ENCODE measurements around the gene ASGR1. TPM values are rescaled to one million over a fixed set of nuclear protein-coding genes. Genes with fewer than 3 reads are reported as not detected.
A peak's percentile ranks its signal among the peaks of the same experiment; 100 is the strongest.

ASGR1 gene
- total and polyA plus RNA-seq, 8 donors, result 0.87 to 6.0 (median 1.9) TPM; not detected in 3

DNA sequence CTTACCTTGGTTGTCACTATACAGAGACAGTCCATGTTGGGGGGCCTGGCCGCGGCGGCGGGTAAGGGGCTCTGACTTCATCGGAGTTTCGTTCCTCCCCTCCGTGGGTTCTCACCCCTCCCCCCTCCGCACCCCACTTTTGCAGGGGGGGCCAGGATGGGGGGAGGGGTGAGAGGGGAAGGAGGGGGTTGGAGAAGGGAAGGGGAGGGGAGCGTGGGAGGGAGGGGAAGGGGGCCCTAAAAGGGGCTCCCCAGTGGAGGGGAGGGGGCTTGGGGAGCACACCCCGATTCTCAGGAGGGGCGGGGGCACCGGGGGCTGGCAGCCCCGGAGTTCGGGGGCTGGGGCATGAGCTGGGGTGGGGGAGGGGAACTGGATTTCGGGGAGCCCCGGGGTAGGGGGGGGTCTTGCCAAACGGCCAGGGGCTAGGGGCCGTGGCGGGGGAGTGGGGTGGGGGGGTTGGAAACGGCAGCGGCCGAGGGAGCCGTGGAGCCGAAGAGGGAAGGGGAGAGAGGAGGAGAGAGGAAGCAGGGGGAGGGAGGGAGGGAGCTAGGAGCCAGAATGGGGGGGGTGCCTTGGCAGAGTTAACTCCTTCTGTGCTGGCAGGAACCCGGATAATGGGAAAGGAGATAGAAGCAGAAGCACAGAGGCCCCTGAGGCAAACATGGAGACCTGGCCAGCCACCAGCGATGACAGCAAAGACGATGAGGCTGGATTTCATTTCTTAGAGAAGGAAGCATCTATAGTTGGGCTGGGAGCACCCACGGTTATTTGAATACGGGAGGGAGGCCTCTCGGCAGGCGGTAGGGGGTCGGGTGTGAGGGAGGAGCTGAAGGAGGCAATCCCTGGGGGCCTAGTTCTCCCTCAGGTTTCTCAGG, 38.2 kb upstream of the ASGR1 start:
- H3K9me3 ChIP-seq, result no peaks in the 10 kb centered on the region
- H3K27ac ChIP-seq, result peak overlapping the region; percentile 8 to 100 (median 96)
- peak; percentile 54 to 91 for DNase-seq
- peak overlapping the region; percentile 52 to 60 (median 55) for H3K4me3 ChIP-seq
- peaks cover 9 to 15% (median 13%) of the 10 kb centered on the region in 4 donors for H3K36me3 ChIP-seq
- intact Hi-C loops (cut with DNase I; ENCODE audit: low total_unique reads), result no loop called here
- WGBS, 5 donors, result 2 to 5% (median 3%) methylated on average over 22 to 32 of the region's 32 CpGs
- TF ChIP-seq, protein P1, sequence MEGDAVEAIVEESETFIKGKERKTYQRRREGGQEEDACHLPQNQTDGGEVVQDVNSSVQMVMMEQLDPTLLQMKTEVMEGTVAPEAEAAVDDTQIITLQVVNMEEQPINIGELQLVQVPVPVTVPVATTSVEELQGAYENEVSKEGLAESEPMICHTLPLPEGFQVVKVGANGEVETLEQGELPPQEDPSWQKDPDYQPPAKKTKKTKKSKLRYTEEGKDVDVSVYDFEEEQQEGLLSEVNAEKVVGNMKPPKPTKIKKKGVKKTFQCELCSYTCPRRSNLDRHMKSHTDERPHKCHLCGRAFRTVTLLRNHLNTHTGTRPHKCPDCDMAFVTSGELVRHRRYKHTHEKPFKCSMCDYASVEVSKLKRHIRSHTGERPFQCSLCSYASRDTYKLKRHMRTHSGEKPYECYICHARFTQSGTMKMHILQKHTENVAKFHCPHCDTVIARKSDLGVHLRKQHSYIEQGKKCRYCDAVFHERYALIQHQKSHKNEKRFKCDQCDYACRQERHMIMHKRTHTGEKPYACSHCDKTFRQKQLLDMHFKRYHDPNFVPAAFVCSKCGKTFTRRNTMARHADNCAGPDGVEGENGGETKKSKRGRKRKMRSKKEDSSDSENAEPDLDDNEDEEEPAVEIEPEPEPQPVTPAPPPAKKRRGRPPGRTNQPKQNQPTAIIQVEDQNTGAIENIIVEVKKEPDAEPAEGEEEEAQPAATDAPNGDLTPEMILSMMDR (IDR thresholded peaks at IDR 0.05), result no peak
- TF ChIP-seq EP300 (IDR thresholded peaks at IDR 0.05) (no peak), POLR2A (IDR thresholded peaks at IDR 0.05) (no peak), POLR2AphosphoS5 (IDR thresholded peaks at IDR 0.05) (no peak)
- H3K4me1 ChIP-seq, result peaks cover 59 to 88% (median 87%) of the 10 kb centered on the region in 4 donors
- peaks cover 0 to 13% (median 0%) of the 10 kb centered on the region in 3 donors for H3K27me3 ChIP-seq

GRCh38 chr17:7216242-7217112, 37.3 kb upstream of the ASGR1 start:
- peaks cover 54 to 87% (median 81%) of the 10 kb centered on the region in 4 donors for H3K4me1 ChIP-seq
- peak overlapping the region in 4 of 5 donors; percentile 74 to 100 (median 97) for H3K27ac ChIP-seq
- no peaks in the 10 kb centered on the region for H3K9me3 ChIP-seq
- no peak for DNase-seq
- intact Hi-C loops (cut with DNase I; ENCODE audit: low total_unique reads), result no loop called here
- TF ChIP-seq POLR2AphosphoS5 (IDR thresholded peaks at IDR 0.05) (no peak), EP300 (IDR thresholded peaks at IDR 0.05) (no peak), POLR2A (IDR thresholded peaks at IDR 0.05) (no peak)
- TF ChIP-seq, protein P1 (IDR thresholded peaks at IDR 0.05), result no peak
- H3K4me3 ChIP-seq, result peak overlapping the region; percentile 52 to 60 (median 55)
- H3K27me3 ChIP-seq, result peaks cover 0 to 22% (median 0%) of the 10 kb centered on the region in 3 donors
- WGBS, 5 donors, result 24 to 36% (median 29%) methylated on average over 7 of the region's 7 CpGs
- H3K36me3 ChIP-seq, result peaks cover under 1 to 6% (median 4%) of the 10 kb centered on the region in 4 donors

GRCh38 chr17:7215652-7216180, 36.5 kb upstream of the ASGR1 start:
- DNase-seq, result peak in 1 of 2 donors; percentile 58
- H3K9me3 ChIP-seq, result no peaks in the 10 kb centered on the region
- H3K4me1 ChIP-seq, result peaks cover 46 to 84% (median 76%) of the 10 kb centered on the region in 4 donors
- intact Hi-C loops (cut with DNase I; ENCODE audit: low total_unique reads), result no loop called here
- H3K36me3 ChIP-seq, result no peaks in the 10 kb centered on the region
- peak overlapping the region; percentile 51 to 60 (median 55) for H3K4me3 ChIP-seq
- peak overlapping the region in 4 of 5 donors; percentile 63 to 100 (median 97) for H3K27ac ChIP-seq
- 11 to 20% (median 16%) methylated on average over 6 to 10 of the region's 10 CpGs for WGBS, 5 donors
- TF ChIP-seq, protein P1 (IDR thresholded peaks at IDR 0.05), result no peak
- TF ChIP-seq POLR2A (IDR thresholded peaks at IDR 0.05) (no peak), POLR2AphosphoS5 (IDR thresholded peaks at IDR 0.05) (no peak), EP300 (IDR thresholded peaks at IDR 0.05) (no peak)
- H3K27me3 ChIP-seq, result peaks cover 0 to 30% (median 0%) of the 10 kb centered on the region in 3 donors

Data from stomach (tissue), 9 donors.